Thoracic aorta (tissue), 2 donors: ENCODE results near the gene PCGF1. TPM values are rescaled to one million over a fixed set of nuclear protein-coding genes. Genes with fewer than 3 reads are reported as not detected.

Experiments used
- ATAC-seq: fragments of 150-250 bp; one replicate; pipeline ENCODE4 v1.8.0; 2017; ENCODE audit warnings: low read depth; ENCODE audit not compliant: insufficient number of reproducible peaks, low FRiP score
- DNase-seq: peaks from one replicate; pipeline ENCODE4 v3.0.0-alpha.2; 2020; ENCODE audit warnings: low spot score
- H3K27ac ChIP-seq, 2 donors: fragments of 200-600 bp; sonication (generic); 1 replicate in 1 of 2; 2 replicates in 1 of 2; pipeline ENCODE4 v1.5.1; 2016; ENCODE audit warnings: mild to moderate bottlenecking in 2 of 2, moderate library complexity in 2 of 2
- H3K27me3 ChIP-seq: fragments of 200-600 bp; sonication (generic); replicated peaks from 2 replicates; pipeline ENCODE4 v1.6.0; 2016; ENCODE audit warnings: mild to moderate bottlenecking; ENCODE audit not compliant: insufficient read depth
- H3K36me3 ChIP-seq: fragments of 200-600 bp; sonication (generic); one replicate; pipeline ENCODE4 v1.5.1; 2016
- H3K4me1 ChIP-seq, 2 donors: fragments of 200-600 bp; sonication (generic); 1 replicate in 1 of 2; 2 replicates in 1 of 2; pipeline versions ENCODE4 v1.5.1 to v1.6.0; 2016; ENCODE audit warnings: low read depth in 2 of 2, mild to moderate bottlenecking in 1 of 2; ENCODE audit not compliant: control insufficient read depth in 1 of 2
- H3K4me3 ChIP-seq: fragments of 200-600 bp; sonication (generic); 2 replicates; pipeline ENCODE4 v1.5.1; 2016; ENCODE audit warnings: mild to moderate bottlenecking
- H3K9me3 ChIP-seq: fragments of 200-600 bp; sonication (generic); 2 replicates; pipeline ENCODE4 v1.5.1; 2016
- total RNA-seq, 2 donors: library from RNA; depleted of rRNA; stranded (reverse); fragments of >200 nt; gene quantifications; one replicate each; pipeline versions ENCODE4 v1.1.0 to v1.2.3, GENCODE V29; 2016
- TF ChIP-seq, protein P1 (sequence below): fragments of 200-600 bp; sonication (generic); IDR thresholded peaks from one replicate; pipeline ENCODE4 v1.5.1; 2019; ENCODE audit warnings: antibody characterized with exemption

The PCGF1 gene
- total RNA-seq, 2 donors from 2014 or later, result 7.8 to 8.0 TPM

DNA sequence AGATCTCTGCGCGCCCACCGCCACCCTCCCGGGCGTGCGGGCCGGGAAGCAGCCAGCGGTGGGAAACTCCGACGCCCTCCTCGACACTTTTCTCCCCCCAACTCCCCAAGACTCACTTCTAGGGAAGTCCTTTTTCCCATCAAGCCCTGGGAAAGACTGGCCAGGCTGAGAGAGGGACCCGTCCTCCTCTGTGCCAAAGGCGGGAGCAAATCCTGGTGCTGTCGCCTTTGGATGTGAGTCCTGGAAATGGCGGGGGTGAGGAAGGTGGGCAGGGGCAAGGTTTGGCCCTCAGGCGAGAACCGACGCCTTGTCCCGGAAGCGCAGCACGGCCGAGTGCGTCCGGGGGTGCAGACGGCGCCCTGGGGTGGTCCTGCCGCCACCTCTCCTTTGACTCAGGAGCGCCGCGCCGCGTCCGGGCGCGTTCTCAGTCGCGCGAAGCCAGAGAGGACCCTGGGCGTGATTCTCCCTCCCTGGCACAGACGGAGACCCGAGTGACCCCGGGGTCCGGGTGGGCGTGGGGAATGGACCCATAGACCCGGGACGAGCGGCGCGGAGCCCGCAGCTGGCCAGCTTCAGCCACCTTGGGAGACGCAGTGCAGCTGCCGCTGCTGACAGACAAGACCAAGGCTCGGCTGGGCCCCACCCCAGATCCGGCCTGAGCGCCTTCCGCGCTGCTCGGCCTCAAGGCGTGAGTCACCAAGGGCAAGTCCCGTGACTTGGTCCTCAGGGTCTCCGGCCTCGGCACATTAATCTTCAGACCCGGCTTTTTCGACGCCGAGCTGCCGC is 4.6 kb downstream of the PCGF1 start:
- Histone ChIP-seq H3K27me3 (peaks cover 6% of the 10 kb centered on the region), H3K9me3 (no peaks in the 10 kb centered on the region), H3K27ac (peak overlapping the region in 1 of 2 donors; percentile 32), H3K4me1 (peaks cover 21 to 52% of the 10 kb centered on the region in 2 donors), H3K36me3 (peaks cover 16% of the 10 kb centered on the region), H3K4me3 (peak overlapping the region; percentile 80)
- ATAC-seq (no peak), DNase-seq (no peak)
- TF ChIP-seq, protein P1, sequence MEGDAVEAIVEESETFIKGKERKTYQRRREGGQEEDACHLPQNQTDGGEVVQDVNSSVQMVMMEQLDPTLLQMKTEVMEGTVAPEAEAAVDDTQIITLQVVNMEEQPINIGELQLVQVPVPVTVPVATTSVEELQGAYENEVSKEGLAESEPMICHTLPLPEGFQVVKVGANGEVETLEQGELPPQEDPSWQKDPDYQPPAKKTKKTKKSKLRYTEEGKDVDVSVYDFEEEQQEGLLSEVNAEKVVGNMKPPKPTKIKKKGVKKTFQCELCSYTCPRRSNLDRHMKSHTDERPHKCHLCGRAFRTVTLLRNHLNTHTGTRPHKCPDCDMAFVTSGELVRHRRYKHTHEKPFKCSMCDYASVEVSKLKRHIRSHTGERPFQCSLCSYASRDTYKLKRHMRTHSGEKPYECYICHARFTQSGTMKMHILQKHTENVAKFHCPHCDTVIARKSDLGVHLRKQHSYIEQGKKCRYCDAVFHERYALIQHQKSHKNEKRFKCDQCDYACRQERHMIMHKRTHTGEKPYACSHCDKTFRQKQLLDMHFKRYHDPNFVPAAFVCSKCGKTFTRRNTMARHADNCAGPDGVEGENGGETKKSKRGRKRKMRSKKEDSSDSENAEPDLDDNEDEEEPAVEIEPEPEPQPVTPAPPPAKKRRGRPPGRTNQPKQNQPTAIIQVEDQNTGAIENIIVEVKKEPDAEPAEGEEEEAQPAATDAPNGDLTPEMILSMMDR, result no peak

DNA sequence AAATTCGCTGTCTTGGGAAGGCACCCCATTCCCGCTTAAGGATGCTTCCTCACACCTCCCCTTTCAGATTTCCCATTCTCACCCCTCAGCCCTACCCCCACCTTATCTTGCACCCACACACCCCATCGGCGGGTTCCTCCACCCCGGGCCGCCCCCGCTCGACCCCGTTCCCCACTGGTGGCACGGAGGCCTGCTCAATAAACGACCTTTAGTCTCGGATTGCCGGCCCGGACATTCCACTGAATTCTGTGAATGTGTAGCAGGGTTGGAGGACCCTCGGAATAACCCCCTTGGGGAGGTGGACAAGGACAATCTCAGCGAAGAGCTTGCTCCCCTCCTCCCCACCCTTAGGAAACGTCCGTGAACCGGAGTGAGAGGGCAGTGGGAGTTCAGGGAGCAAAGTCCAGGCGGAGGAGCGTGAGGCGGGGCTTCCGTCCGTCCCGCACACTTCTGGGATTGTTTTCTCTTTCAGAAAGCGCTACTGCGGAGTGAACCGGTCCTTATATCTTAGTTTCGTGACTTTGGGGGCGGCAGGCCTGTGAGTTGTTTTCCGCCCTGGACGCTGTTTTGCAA is 5.3 kb downstream of the PCGF1 start:
- Histone ChIP-seq H3K36me3 (peaks cover 16% of the 10 kb centered on the region), H3K27me3 (peaks cover 6% of the 10 kb centered on the region), H3K27ac (no peak overlapping the region), H3K4me1 (peaks cover 25 to 57% of the 10 kb centered on the region in 2 donors), H3K4me3 (peak overlapping the region; percentile 80), H3K9me3 (no peaks in the 10 kb centered on the region)
- no peak for ATAC-seq
- TF ChIP-seq, protein P1, result no peak
- no peak for DNase-seq

DNA sequence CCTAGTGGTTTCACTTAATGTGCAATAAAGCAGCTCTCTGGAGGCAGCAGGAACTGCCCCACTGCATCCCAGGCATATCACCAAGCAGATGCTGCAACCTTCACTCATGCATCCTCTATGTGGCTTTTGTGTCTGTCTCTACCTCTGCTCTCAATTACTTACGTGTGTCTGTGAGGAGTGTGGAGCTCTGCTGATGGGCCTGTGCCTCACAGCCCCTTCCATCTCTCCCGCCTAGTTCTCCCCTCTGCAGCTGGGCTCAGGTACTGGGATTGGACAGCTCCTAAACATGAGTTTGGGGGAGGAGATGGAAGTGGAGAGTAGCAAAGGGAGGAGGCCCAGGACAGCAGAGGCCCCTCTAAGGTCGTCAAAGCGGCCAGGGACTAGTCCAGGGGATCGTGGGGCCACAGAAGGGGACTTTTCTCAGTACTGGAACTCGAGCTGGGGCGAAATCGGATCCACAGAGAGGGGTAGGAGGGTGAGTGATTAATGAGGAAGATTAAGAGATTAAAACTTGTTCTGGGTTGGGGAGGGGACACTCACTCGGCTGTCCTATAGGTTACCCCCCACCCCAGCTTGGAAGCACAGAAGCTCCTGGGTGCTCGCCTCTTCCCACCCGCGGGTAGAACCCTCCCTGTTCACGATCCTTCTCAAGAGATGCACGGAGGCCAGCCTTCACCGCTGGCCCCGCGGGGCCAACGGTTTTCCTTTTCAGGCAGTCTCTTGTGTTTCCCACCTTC is 6.0 kb downstream of the PCGF1 start:
- TF ChIP-seq, protein P1, result no peak
- DNase-seq, result no peak
- no peak for ATAC-seq
- H3K9me3 ChIP-seq, result no peaks in the 10 kb centered on the region
- no peak overlapping the region for H3K4me3 ChIP-seq
- H3K36me3 ChIP-seq, result peaks cover 16% of the 10 kb centered on the region
- no peak overlapping the region for H3K27ac ChIP-seq
- H3K4me1 ChIP-seq, result peaks cover 21 to 53% of the 10 kb centered on the region in 2 donors
- H3K27me3 ChIP-seq, result peaks cover 6% of the 10 kb centered on the region

DNA sequence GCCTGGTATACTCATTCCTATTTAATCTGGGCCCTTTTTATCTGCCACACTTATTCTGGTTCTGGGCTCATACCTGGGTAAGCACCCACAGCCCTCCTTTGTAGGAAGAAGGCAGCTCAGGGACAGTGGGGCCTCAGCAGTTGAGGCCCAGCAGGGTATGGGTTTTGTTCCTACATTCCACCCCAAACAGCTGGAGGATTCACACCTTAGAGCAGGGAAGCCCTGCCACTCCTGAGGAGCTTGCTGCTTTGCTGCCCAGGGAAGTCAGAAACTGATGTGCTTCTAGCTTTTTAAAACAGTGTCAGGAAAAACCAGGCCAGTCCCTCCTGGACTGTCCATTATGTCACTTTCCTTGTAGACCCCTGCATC is 6.9 kb downstream of the PCGF1 start:
- Histone ChIP-seq H3K27me3 (peaks cover 6% of the 10 kb centered on the region), H3K36me3 (peaks cover 11% of the 10 kb centered on the region), H3K27ac (no peak overlapping the region), H3K4me3 (no peak overlapping the region), H3K4me1 (peaks cover 16 to 43% of the 10 kb centered on the region in 2 donors), H3K9me3 (no peaks in the 10 kb centered on the region)
- TF ChIP-seq, protein P1, result no peak
- DNase-seq (no peak), ATAC-seq (no peak)

DNA sequence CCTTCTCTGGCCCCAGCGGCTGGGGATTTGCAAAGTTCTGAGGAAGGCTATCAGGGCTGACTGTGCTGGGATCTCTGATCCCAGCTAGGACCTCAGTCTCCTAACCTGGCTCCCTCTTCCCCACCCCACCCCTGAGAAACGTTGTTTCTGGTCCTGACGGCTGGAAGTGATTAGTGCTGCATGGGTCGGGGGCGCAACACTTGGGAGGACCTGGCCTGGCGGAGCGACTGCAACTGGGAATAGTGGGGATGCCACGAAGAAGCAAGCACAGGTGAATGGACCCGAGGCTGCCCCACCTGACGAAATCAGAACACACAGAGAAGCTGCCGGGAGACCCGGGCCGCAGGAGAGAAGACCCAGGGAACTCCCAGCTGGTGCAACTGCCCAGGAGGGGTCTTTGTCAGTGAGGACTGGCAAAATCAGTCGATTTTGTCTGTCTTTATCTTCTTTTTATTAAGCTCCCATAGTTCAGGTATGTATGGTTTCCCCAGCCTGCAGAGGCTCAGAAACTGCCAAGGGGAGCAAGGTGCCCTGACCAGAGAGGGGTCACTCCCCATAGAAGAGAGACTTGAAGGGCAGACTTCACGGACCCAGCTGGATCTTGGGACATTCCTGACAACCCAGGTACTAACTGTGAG is 7.4 kb downstream of the PCGF1 start:
- no peak for ATAC-seq
- DNase-seq, result no peak
- Histone ChIP-seq H3K4me3 (no peak overlapping the region), H3K4me1 (peaks cover 16 to 41% of the 10 kb centered on the region in 2 donors), H3K27ac (no peak overlapping the region), H3K9me3 (no peaks in the 10 kb centered on the region), H3K36me3 (peaks cover 6% of the 10 kb centered on the region), H3K27me3 (peaks cover 6% of the 10 kb centered on the region)
- TF ChIP-seq, protein P1, result no peak
